GM21529 (cell line): ENCODE measurements around the gene GRB2.
A peak's percentile ranks its signal among the peaks of the same experiment; 100 is the strongest.
"Not testable (repeated sequence)": the region's sequence is repeated elsewhere in the genome, so short reads cannot be mapped to it uniquely, and the experiment has no call there.

Experiments used
- ATAC-seq: cut with Tn5 transposase; IDR thresholded peaks from one replicate; pipeline ENCODE4 v1.9.1; 2021; ENCODE audit not compliant: unreplicated experiment

GRB2 gene

DNA sequence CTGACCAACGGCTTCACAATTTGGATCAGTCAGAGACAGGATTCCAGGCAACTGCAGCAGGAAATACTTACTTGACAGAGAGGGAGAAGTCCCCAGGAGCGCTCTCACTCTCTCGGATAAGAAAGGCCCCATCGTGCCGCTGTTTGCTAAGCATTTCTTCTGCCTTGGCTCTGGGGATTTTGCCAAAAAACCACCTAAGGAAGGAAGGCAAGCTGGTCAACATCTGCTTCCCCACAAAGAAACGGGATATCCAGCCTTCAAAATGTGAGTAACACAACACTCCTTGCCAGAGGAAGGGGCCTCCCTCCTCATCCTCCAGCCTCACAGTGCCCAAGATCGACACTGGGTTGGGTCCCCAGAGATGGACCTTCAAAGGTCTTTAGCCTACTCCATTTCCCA, 79.7 kb downstream of the GRB2 start:
- ATAC-seq = no peak

DNA sequence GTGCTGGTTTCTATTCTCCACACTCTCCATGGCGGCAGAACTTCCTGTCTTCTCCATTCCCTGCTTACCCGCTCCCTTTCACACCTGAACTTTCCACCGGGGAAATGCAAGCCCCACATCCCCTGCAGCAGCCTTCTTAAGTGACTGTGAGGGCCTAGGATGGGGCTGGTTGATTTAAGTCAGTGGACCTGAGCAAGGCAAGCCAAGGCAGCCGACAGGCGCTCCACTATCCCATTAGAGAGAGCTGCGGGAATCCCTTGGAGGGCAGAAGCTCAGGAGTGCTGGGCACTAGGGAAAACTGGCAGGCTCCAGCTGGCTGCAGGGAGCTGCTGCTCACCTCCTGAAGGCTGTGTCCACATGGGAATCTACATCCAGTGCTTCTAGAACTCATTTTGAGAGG, 80.1 kb downstream of the GRB2 start:
- ATAC-seq = no peak

DNA sequence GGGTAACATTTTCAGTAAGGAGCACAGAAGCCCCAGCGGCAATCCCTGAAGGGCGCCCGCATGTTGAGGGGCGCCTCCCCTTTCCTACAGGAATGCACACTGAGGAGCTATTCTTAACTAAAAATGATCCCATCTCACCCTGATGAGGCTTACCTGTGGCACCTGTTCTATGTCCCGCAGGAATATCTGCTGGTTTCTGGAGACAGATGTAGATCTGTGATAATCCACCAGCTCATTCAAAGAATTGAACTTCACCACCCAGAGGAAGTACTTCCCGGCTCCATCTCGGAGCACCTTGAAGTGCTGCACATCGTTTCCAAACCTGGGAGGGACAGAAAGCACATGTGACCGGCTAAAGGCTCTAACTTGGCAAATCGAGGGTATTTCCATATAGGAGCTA, 84.0 kb downstream of the GRB2 start:
- no peak for ATAC-seq

DNA sequence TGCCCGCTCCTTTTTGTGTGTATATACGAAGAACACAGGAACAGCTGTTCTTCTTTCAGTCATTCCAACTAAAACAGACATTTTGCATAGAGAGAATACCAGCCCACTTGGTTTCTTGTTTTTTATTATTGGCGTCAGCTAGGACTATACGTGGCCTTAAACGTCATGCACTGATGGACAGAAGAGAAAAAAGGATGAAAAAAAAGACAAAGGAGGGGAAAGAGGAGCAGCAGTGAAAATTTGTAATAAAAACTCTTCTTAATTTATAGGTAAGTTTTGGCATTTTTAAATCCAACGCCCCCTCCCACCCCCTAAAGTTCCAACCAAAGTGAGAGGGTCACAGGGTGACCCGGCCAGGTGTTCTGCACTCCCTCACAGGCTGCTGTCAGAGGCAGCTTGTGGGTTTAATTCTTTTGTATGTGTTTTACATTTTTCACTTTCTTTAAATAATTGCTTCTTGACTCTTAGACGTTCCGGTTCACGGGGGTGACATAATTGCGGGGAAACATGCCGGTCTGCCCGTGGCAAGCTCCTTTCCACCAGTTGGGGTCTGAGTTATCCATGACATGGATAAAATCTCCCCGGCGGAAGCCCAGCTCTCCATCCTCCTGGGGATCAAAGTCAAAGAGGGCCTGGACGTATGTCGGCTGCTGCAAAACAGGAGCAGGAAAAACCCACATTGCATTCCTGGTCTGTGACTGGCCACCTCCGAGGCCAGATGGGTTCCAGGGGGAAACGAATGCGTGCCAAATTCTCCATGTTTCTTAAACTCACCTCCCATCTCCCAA, 85.4 kb downstream of the GRB2 start:
- peak; percentile 49 for ATAC-seq

DNA sequence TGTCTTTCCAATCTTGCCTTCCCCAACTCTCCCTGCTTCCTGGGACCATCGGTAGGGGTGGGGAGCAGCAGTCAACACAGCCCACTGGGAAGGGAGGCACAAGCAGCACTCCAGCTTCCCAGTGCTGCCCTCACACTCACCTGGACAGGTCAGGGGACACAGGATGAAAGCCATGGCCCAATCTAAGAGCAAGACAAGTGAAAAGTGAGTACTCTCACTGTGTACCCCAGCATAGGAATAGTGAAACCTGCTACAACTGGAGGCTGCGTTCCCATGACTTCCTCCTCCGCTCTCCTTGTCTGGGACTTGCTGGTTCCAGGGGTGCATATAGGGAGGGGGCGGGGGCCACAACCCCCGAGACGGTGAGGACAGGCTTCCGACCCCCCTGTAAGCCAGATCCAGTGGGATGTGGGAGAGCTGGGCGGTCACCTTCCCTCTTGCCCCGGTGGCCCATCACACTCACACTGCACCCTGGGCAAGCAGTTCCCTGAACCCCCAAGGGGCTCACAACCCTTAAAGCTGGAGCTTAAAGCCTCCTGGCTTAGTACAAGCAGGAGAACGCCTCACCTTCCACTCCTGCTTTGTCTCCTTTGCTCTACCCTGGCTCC, 86.8 kb downstream of the GRB2 start:
- no peak for ATAC-seq

DNA sequence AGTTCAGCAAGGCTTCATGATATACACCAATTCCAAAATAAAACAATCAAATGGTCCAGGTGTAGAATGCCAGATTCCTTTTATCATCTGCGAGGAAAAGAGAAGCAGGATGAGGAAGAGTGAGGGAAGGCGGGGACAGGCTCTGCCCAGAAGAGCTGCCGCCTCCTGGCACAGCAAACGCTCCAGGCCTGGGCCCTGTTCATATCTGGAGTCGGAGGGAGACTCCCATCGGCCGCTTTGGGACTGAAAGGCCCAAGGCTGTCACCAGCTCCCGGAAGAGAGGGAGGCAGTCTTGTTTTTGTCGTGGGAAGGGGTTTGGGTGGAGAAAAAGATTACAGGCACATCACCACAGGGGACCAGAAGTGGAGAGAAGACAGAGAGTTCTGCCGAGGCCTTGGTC, 87.3 kb downstream of the GRB2 start:
- no peak for ATAC-seq

DNA sequence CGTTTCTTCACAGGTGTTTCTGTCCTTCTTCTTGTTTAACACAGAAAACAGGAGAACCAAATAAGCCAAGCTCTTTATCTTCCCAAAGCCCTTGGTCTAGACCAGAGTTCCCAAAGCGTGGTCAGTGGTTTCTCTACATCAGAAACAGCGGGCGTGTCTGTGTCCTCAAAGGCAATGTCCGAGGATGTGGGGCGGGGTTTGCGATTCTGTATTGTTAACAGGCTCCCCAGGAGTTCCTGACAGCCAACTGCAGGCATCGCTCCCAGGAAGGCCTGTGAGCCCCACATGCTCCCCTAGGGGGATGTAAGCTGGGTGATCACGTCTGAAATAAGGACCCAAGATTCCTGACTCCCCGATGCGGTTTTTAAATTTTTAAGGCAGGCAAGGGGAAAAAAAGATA, 87.8 kb downstream of the GRB2 start:
- ATAC-seq = no peak

DNA sequence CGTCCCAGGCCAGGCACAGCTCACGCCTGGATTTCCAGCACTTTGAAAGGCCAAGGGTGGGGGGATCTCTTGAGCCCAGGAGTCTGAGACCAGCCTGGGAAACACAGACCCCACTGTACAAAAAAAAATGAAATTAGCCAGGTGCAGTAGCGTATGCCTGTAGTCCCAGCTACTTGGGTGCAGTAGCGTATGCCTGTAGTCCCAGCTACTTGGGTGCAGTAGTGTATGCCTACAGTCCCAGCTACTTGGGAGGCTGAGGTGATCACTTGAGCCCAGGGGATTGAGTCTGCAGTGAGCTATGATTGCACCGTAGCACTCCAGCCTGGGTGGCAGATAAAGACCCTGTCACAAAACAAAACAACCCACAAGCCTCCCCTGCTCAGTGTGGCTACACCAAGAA, 89.2 kb downstream of the GRB2 start:
- no peak for ATAC-seq

DNA sequence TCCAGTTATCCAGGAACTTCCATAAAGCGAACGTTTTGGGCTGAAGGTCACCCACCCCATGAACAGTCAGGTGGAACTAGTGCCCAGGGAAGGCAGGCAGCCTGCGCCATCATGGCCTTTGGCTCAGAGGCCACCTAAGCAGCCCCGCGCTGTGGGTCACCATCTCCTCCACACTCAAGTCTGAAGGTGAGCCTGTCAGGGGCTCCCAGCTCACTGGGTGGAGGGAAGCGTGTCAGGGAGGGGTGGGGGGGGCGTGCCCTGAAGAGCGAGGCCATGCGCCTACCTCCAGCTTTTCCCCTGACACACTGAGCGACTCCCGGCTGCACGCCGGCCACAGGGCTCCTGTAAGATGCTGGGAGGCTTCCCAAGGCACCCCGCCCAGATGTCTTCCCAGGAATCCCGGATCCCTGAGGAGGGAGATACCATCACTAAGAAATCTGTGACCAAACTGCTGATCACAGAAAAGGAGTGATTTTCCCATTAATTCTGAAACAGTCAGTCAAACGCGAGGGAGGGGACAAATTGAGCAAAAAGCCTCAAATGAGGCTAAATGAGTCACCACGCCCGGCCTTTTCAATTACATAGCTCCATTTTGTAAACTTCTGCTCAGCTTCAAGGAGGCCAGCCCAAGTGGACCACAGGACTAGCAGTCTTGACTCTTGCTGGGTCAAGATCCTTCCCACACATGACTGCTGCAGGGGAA, 89.8 kb downstream of the GRB2 start:
- ATAC-seq = no peak

DNA sequence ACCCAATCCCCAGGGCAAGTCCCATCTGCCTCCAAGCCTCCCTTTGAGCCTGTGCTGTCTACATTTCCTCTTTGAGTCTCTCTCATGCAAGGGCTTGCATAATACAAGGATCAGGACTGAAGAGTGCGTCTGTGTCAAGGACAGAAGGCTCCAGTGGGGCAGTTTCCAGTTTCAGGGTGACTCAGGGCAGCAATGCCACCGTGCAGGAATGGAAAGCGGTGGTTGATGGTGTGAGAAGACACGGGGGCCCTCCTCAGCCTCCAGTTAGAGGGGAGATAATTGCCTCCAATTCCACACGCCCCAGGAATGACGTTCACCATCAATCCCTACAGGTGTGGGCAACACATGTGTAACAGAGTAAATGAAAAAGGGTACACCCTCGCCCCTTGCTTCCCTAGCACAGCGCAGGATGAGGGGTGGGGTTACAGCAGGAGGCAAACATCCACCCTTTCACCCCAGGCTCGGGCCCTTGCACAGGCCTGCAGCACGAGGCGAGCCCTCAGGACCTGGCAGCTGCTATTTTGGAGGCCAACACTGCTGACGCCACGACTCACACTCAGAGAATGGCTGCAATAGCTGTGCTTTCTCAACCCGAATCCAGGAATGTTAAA, 91.4 kb downstream of the GRB2 start:
- peak; percentile 68 for ATAC-seq

DNA sequence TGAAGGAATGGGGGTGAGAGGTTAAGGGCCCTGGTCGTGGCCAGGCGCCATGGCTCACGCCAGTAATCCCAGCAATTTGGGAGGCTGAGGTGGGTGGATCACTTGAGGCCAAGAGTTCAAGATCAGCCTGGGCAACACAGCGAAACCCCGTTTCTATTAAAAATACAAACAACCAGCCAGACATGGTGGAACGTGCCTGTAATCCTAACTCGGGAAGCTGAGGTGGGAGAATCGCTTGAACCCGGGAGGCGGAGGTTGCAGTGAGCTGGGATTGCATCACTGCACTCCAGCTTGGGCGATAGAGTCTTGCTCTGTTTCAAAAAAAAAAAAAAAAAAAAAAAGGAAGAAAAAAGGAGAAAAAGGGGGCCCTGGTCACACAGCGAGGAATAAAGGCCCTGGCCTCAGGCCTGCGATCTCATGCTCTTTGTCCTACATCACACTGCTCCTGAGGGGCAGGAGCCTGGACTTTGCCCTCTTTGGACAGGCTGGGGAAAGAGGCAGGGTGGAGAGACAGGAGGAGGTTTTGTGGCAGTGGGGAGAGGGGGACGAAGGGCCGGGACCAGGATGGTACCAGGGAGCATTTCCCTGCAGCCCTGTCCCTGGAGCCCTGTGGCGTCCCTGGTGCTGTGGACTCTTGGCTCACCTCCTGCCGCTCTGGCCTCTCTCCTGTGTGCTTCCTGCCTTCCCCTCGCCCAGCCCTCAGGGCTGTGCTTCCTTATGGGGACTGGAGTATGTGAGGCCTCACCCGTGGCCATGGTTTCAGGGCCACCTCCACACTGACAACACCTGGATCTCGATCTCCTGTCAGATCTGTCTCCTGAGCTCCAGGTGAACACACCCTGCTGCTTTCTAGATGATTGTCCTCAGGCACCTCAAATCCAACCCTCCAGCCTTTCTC, 96.5 kb downstream of the GRB2 start:
- no peak for ATAC-seq

DNA sequence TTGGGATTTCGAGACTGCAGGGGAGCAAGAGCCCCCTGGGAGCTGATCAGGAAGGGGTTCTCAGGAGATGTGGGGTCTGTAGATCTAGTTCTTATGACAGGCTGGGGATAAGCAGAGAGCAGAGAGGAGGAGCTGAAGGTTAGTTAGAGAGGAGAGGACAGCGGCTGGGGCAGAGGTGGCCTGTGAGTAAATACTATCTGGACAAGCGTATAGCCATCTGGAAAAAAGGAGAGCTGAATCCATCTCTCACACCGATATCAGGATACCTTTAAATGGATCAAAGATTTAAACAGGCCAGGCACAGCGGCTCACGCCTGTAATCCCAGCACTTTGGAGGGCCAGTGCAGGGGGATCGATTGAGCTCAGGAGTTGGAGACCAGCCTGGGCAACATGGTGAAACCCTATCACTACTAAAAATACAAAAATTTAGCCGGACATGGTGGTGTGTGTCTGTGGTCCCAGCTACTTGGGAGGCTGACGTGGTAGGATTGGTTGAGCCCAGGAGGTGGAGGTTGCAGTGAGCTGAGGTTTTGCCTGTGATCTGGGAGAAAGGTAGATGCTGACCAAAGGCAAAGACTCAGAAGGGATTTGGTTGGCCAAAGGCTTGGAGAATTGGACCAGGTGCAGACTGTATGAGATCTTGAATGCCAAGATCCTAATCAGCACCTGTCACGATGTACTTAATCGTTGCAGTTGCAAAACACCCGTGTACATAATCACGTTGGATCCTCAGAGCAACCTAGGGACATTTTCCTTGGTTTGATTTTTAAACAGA, 97.3 kb downstream of the GRB2 start:
- ATAC-seq = no peak

DNA sequence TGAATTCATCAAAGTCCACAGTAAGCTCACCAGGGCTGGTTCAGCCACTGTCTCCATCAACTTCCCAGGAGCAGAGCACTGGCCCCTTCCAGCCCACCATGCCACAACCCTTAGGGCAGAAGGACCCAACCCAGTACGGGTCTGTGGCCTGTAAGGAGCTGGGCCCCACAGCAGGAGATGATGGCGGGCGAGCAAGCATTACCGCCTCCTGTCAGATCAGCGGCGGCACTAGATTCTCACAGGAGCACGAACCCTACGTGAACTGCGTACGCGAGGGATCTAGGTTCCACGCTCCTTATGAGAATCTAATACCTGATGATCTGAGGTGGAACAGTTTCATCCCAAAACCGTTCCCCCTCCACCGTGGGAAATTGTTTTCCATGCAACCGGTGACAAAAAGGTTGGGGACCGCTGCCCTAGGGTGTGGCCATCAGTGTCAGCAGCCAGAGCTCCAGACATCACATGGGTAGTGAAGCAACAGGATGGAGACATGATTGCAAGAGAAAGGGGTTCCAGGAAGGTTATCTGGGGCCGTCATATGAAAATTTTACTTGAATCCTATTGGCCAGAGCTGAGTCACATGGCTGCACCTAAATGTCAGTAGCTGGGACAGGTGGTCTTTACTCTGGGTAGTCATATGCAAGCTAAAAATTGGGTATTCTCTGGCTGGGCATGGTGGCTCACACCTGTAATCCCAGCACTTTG, 103.8 kb downstream of the GRB2 start:
- no peak for ATAC-seq

DNA sequence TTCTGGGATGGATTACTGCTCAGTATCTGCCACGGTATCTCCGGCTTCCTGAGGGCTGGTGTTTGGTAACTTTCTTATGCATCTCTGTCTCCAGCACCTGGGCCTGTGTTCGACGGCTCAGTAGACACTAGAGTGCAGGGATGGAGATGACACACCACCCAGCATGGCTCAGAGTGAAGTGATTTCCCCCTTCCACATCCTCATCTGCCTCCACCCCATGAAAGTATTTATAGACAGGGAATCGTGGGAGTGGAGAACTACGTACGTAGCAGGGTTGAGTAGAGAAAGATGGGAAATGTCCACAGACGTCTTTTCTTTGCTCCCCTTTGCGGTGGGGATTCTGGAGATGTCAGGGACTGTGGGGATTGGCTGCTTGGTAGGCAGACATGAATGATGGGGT, 104.4 kb downstream of the GRB2 start:
- ATAC-seq = no peak

DNA sequence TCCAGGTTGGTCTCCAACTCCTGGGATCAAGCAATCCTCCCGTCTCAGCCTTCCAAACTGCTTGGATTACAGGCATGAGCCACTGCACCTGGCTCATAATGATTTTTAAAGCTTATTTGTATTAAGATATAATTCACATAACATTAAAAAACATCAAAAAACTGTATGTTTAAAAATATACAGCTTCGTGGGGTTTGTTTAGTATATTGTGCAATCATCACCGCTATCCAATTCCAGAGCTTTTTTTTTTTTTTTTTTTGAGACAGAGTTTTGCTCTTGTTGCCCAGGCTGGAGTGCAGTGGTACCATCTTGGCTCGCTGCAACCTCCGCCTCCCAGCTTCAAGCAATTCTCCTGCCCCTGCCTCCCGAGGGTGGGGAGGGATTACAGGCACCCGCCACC, 105.2 kb downstream of the GRB2 start:
- ATAC-seq = no peak

DNA sequence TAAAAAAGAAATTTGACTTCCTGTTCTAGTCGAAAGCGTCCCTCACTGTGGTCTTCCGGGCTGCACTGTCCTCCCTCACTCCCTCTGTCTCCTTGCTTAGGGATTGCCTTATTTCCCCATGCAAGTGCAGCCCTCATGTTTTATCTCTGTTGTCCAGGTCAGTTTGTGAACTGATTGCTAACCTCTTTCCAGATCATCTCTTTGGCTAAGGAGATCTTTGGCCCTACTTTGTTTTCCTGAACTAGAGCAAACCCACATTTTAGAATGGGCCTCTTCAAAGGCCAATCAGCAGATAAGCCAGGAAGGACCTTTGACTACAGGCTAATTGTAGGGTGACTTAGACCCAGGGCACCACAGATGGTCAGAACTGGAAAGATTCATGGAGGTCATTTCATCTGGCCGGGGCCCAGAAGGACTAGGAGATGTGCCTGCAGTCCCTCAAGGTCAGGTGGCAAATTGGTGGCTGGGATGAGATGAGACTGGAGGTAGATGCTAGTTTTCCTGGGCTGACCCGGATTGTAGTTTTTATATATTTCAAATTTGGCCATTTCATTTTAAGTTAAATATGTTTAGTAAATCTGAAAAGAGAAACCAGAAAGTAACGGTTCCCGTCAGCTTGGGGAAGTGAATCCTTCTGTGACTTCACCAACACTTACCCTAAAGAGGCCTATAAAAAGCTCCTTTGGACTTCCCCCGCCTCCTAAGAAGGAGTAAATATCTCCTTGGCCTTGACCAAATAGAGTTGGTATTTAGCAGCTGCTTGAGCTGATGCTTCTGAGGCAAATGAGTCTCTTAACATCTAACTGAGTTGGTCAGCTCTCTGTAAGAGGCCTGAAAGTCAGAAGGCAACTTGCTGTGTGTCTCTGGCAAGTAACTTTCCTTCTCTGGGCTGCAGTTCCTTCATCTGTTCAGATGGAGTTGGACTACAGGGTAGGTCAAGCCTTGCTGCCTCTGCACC, 110.0 kb downstream of the GRB2 start:
- ATAC-seq = peak; percentile 62

DNA sequence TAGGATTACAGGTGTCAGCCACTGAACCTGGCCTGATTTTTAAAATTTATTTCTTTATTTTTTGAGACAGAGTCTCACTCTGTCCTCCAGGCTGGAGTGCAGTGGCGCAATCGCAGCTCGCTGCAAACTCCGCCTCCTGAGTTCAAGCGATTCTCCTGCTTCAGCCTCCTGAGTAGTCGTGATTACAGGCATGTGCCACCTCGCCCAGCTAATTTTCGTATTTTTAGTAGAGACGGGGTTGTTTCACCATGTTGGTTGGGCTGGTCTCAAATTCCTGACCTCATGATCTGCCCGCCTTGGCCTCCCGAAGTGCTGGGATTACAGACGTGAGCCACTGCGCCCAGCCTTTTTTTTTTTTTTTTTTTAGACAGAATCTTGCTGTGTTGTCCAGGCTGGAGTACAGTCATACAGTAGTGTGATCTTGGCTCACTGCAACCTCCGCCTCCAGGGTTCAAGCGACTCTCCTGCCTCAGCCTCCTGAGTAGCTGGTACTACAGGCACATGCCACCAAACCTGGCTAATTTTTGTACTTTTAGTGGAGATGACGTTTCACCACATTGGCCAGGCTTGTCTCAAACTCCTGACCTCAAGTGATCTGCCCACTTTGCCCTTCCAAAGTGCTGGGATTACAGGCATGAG, 112.5 kb downstream of the GRB2 start:
- ATAC-seq = not testable (repeated sequence)

DNA sequence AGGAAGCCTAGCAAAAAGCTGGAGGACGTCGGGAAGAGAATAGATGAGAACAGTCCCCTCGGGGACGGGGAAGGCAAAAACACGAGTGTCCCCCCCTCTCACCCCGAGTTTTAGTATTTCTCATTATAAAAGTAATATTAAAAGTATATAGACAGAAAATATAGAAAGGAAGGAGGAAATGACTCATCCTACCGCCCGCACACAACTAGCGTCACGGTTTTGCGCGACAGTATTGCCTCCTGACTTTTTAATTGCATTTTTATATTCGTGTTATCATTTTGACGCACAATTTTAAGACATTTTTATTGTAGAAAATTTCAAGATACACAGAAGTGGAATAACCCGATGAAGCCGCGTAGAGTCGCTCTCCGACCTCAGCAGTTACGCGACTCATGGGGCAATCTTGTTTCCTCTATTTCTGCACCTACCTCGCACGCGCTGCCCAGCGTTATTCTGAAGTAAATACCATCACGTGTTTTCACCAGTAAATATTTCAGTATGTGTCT, 115.6 kb downstream of the GRB2 start:
- peak; percentile 19 for ATAC-seq
